ENCODE measurements around the gene ABCA3.
A peak's percentile ranks its signal among the peaks of the same experiment; 100 is the strongest.

DNA sequence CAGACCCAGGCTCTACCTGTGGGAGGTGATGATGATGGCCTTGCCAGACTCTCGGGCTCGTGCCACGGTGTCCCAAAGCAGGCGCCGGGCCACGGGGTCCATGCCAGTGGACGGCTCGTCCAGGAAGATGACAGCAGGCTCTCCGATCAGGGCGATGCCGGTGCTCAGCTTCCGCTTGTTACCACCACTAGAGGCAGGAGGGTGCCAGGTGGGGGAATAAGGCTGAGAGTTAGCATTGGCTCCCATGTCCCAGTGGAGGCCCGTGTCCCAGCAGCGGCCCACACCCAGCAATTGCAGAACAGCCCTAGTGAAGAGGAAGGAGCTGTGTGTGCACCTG, 62.3 kb downstream of the ABCA3 start:
- peak in 1 of 2 donors; percentile 7 for TF ChIP-seq CTCF (conservative IDR thresholded peaks at IDR 0.05 in 1 of 2, IDR thresholded peaks at IDR 0.05 in 1 of 2; ENCODE audit: low read depth in 1 of 2, low read length in 2 of 2)
- no peak for TF ChIP-seq EZH2 (IDR thresholded peaks at IDR 0.05; ENCODE audit: low read length, missing control alignments)

Data from fibroblast of lung (primary cell).